Progenitor cell of endocrine pancreas (in vitro differentiated cells): ENCODE measurements around the gene SIPA1L3. TPM values are rescaled to one million over a fixed set of nuclear protein-coding genes. Genes with fewer than 3 reads are reported as not detected.
A peak's percentile ranks its signal among the peaks of the same experiment; 100 is the strongest.

Experiments used
- DNase-seq: peaks from one replicate; pipeline ENCODE4 v3.0.0; 2021; ENCODE audit warnings: low spot score; ENCODE audit not compliant: unreplicated experiment
- H3K27ac Mint-ChIP-seq: 2 replicates; pipeline ENCODE4 v1.8.0; 2021; ENCODE audit warnings: mild to moderate bottlenecking, moderate library complexity, mixed read lengths
- H3K27me3 Mint-ChIP-seq: 2 replicates; pipeline ENCODE4 v1.8.0; 2021; ENCODE audit warnings: mixed read lengths
- H3K36me3 Mint-ChIP-seq: 2 replicates; pipeline ENCODE4 v1.8.0; 2022; ENCODE audit warnings: mixed read lengths; ENCODE audit not compliant: insufficient read depth
- H3K4me1 Mint-ChIP-seq: 2 replicates; pipeline ENCODE4 v1.8.0; 2021; ENCODE audit warnings: low read depth, mixed read lengths
- H3K4me3 Mint-ChIP-seq: 2 replicates; pipeline ENCODE4 v1.8.0; 2021; ENCODE audit warnings: low read depth, mild to moderate bottlenecking, moderate library complexity, mixed read lengths
- H3K9me3 Mint-ChIP-seq: 2 replicates; pipeline ENCODE4 v1.8.0; 2021; ENCODE audit warnings: low read depth, mixed read lengths
- total RNA-seq: library from RNA; stranded (reverse); gene quantifications from 2 replicates; pipeline ENCODE4 v1.2.1, GENCODE V29; 2021
- TF ChIP-seq, protein P1 (sequence below): fragments of 200-600 bp; sonication (generic); IDR thresholded peaks from one replicate; pipeline ENCODE4 v1.5.0; 2021; ENCODE audit warnings: antibody characterized with exemption, mild to moderate bottlenecking; ENCODE audit not compliant: unreplicated experiment

The SIPA1L3 gene
- total RNA-seq, 1 donor from 2014 or later = 132 TPM

DNA sequence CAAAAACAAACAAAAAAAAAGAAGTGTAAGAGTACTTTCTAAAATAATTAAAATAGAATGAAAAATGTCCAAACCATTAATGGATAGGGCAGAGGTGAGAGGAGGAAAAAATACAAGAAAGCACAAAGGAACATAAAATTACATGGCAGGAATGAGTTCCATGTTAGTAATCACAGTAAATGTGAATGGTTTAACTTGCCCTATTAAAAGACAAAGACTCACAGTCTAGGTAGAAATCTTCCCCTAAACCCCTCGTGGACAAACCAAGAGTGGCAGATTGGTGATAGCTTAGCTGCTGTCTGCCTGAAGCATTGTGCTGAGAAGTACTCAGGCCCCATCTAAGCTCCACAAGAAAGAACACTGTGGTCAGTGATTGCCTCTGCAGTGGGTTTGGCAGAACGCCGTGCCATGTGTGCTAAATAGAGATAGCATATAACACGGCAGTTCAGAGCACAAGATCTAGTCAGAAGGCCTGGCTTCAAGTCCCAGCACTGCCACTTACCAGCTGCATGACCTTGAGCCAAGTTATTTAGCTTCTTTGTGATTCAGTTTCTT is 213.5 kb downstream of the SIPA1L3 start:
- Mint-ChIP-seq H3K4me3 (no peak overlapping the region), H3K36me3 (peaks cover 60% of the 10 kb centered on the region), H3K27ac (peak overlapping the region; percentile 49), H3K4me1 (no peaks in the 10 kb centered on the region), H3K27me3 (no peaks in the 10 kb centered on the region), H3K9me3 (peaks cover 23% of the 10 kb centered on the region)
- TF ChIP-seq, protein P1, sequence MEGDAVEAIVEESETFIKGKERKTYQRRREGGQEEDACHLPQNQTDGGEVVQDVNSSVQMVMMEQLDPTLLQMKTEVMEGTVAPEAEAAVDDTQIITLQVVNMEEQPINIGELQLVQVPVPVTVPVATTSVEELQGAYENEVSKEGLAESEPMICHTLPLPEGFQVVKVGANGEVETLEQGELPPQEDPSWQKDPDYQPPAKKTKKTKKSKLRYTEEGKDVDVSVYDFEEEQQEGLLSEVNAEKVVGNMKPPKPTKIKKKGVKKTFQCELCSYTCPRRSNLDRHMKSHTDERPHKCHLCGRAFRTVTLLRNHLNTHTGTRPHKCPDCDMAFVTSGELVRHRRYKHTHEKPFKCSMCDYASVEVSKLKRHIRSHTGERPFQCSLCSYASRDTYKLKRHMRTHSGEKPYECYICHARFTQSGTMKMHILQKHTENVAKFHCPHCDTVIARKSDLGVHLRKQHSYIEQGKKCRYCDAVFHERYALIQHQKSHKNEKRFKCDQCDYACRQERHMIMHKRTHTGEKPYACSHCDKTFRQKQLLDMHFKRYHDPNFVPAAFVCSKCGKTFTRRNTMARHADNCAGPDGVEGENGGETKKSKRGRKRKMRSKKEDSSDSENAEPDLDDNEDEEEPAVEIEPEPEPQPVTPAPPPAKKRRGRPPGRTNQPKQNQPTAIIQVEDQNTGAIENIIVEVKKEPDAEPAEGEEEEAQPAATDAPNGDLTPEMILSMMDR = no peak
- no peak for DNase-seq

DNA sequence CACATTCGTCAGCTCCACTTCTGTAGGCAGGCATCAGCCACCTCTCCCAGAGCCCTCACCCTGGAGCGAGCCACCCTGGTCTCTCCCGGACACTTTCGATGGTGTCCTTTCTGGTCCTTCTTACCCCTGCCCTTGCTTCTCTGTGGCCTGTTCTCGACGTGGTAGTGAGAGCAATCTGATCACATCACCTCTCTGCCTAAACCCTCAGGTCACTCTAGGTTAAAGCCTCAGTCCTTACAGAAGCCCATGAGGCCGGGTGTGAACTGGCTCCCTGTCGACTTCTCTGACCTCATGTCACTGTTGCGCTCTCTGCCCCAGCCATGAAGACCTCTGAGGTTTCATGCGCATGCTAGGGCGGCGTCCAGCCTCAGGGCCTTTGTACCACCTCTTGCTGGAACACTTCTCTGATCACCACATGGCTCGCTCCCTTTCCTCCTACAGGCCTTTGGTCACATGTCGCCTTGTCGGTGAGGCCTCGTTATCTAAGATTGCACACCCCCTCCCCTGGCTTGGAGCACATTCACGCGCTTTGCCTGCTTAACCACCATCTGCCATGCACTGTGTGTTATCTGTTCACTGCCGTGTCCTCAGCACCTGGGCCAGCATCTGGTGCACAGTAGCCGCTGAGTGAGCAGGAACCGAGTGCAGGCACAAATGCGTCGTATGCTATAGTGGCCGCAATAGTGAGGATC is 215.5 kb downstream of the SIPA1L3 start:
- Mint-ChIP-seq H3K36me3 (peaks cover 61% of the 10 kb centered on the region), H3K27ac (peak overlapping the region; percentile 84), H3K4me1 (no peaks in the 10 kb centered on the region), H3K9me3 (peaks cover 23% of the 10 kb centered on the region), H3K27me3 (no peaks in the 10 kb centered on the region), H3K4me3 (peak overlapping the region; percentile 21)
- TF ChIP-seq, protein P1 = no peak
- no peak for DNase-seq

DNA sequence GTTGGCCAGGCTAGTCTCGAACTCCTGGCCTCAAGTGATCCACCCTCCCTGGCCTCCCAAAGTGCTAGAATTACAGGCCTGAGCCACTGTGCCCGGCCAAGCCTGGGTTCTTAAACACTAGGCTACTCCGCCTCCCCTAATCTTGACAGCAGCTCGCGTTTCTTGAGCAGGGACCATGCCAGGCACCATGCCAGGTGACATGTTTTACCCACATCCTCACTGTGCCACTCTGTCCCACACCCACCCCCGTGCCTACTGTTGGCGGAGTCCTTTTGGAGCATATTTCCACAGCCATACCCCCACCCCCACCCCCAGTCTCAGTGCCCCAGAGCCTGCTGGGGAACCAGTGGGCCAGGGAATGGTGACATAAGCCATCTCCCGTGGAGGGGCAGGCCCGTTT is 218.2 kb downstream of the SIPA1L3 start:
- H3K9me3 Mint-ChIP-seq = peaks cover 13% of the 10 kb centered on the region
- H3K4me3 Mint-ChIP-seq = no peak overlapping the region
- no peaks in the 10 kb centered on the region for H3K4me1 Mint-ChIP-seq
- TF ChIP-seq, protein P1 = no peak
- H3K36me3 Mint-ChIP-seq = peaks cover 38% of the 10 kb centered on the region
- DNase-seq = no peak
- no peaks in the 10 kb centered on the region for H3K27me3 Mint-ChIP-seq
- peak overlapping the region; percentile 33 for H3K27ac Mint-ChIP-seq

DNA sequence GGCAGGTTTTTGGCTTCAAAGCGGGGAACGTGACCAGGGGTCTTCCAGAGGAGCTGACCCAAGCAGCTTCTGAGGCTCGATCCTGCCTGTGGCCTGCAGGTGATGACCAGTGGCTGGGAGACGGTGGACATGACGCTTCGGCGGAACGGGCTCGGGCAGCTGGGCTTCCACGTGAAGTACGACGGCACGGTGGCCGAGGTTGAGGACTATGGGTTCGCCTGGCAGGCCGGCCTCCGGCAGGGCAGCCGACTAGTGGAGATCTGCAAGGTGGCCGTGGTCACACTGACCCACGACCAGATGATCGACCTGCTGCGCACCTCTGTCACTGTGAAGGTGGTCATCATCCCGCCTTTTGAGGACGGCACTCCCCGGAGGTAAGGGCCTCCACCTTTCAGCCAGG is 223.4 kb downstream of the SIPA1L3 start:
- DNase-seq = no peak
- TF ChIP-seq, protein P1 = no peak
- Mint-ChIP-seq H3K27ac (no peak overlapping the region), H3K27me3 (no peaks in the 10 kb centered on the region), H3K4me3 (no peak overlapping the region), H3K4me1 (no peaks in the 10 kb centered on the region), H3K9me3 (no peaks in the 10 kb centered on the region), H3K36me3 (peaks cover 24% of the 10 kb centered on the region)

DNA sequence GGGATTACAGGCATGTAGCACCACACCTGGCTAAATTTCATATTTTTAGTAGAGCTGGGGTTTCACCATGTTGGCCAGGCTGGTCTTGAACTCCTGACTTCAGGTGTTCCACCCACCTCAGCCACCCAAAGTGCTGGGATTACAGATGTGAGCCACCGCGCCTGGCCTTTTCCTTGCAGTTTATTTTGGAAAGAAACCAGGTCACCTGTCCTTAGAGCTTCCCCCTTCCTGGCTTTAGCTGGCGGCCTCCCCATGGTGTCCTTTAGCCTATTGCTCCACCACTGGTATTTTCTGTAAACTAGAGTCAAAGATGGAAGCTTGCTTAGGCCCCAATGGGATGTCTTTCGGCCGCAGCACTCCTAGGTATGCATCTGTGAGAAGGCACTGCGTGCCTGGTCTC is 225.8 kb downstream of the SIPA1L3 start:
- Mint-ChIP-seq H3K36me3 (peaks cover 17% of the 10 kb centered on the region), H3K9me3 (no peaks in the 10 kb centered on the region), H3K4me1 (no peaks in the 10 kb centered on the region), H3K27me3 (no peaks in the 10 kb centered on the region), H3K27ac (no peak overlapping the region), H3K4me3 (no peak overlapping the region)
- no peak for DNase-seq
- TF ChIP-seq, protein P1 = no peak
